C4-2B (cell line): Measurements from ENCODE around the gene TMEM218.

Experiments
- ZFX ChIP-seq: fragments of 450-650 bp; IDR thresholded peaks from 2 replicates; pipeline ENCODE4 v1.6.1; 2017
- TF ChIP-seq, protein P1 (sequence below): fragments of 450-650 bp; conservative IDR thresholded peaks from 2 replicates; pipeline ENCODE4 v1.5.1; 2017; ENCODE audit warnings: mild to moderate bottlenecking

DNA sequence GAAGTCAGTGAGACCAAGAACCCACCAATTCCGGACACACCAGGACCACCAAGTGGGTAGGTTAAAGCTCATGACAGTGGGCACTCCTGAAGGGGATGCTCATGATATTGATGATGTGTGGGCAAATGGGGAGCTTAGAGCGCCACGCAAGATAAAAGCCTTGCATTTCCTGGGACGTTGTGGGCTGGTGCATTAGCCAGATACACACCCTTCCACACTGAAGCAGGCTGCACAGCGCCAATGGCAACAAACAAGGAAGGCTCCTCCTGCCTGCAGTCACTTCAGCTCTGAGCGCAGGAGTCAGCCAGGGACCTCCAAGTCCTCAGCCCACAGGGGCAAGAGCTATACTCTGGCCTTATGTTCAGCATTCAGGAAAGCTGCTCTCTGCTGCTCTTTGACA lies 20.6 kb downstream of the TMEM218 start:
- TF ChIP-seq, protein P1, sequence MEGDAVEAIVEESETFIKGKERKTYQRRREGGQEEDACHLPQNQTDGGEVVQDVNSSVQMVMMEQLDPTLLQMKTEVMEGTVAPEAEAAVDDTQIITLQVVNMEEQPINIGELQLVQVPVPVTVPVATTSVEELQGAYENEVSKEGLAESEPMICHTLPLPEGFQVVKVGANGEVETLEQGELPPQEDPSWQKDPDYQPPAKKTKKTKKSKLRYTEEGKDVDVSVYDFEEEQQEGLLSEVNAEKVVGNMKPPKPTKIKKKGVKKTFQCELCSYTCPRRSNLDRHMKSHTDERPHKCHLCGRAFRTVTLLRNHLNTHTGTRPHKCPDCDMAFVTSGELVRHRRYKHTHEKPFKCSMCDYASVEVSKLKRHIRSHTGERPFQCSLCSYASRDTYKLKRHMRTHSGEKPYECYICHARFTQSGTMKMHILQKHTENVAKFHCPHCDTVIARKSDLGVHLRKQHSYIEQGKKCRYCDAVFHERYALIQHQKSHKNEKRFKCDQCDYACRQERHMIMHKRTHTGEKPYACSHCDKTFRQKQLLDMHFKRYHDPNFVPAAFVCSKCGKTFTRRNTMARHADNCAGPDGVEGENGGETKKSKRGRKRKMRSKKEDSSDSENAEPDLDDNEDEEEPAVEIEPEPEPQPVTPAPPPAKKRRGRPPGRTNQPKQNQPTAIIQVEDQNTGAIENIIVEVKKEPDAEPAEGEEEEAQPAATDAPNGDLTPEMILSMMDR, result no peak
- no peak for TF ChIP-seq ZFX
